ENCODE data around the gene SYNDIG1L.

DNA sequence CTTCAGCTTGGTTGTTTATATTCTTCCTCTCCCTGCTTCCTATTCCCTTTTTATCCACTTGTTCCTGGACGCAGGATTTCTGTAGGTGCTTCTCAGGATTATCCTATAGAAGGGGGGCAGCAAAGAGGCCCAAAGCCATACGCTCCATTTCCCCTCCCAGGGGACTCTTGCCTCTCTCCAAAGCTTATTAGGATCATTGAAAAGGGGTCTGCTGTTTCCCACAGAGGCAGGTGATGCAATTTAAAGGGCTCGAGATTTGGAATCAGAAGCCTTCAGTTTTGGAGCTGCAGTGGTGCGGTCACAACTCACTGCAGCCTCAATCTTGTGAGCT lies 31.5 kb upstream of the SYNDIG1L start:
- TF ChIP-seq POLR2A (IDR thresholded peaks at IDR 0.05): no peak
- TF ChIP-seq, protein P1, sequence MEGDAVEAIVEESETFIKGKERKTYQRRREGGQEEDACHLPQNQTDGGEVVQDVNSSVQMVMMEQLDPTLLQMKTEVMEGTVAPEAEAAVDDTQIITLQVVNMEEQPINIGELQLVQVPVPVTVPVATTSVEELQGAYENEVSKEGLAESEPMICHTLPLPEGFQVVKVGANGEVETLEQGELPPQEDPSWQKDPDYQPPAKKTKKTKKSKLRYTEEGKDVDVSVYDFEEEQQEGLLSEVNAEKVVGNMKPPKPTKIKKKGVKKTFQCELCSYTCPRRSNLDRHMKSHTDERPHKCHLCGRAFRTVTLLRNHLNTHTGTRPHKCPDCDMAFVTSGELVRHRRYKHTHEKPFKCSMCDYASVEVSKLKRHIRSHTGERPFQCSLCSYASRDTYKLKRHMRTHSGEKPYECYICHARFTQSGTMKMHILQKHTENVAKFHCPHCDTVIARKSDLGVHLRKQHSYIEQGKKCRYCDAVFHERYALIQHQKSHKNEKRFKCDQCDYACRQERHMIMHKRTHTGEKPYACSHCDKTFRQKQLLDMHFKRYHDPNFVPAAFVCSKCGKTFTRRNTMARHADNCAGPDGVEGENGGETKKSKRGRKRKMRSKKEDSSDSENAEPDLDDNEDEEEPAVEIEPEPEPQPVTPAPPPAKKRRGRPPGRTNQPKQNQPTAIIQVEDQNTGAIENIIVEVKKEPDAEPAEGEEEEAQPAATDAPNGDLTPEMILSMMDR (IDR thresholded peaks at IDR 0.05): no peak

All from testis (tissue), 2 donors.